M059J (cell line): ENCODE results near the gene PNRC1. TPM values are rescaled to one million over a fixed set of nuclear protein-coding genes. Genes with fewer than 3 reads are reported as not detected.
A peak's percentile ranks its signal among the peaks of the same experiment; 100 is the strongest.
"Not testable (repeated sequence)": the region's sequence is repeated elsewhere in the genome, so short reads cannot be mapped to it uniquely, and the experiment has no call there.

ENCODE experiments used
- DNase-seq: peaks from one replicate; pipeline ENCODE4 v3.0.0-alpha.2; 2012; ENCODE audit warnings: low read depth
- total RNA-seq: library from RNA; depleted of rRNA; stranded (reverse); fragments of >200 nt; shearing (Covaris generic); gene quantifications from 2 replicates; pipeline ENCODE4 v1.2.3, GENCODE V29; 2014; rRNA removed

The PNRC1 gene
- 20.3 and 31.1 TPM in 2 replicates for total RNA-seq

- DNase-seq = peak; percentile 96
These were observed at the start of gene PNRC1 for GRCh38 chr6:89080281-89081128. Gene PNRC1, plus strand, starts transcription at chr6:89080751. Its CDS starts 144 bp downstream, at chr6:89080895.

GRCh38 chr6:89032599-89032998 lies 48.0 kb upstream of the PNRC1 start:
- no peak for DNase-seq

- no peak for DNase-seq
These were observed 47.1 kb upstream of the PNRC1 start for GRCh38 chr6:89033461-89033860.

GRCh38 chr6:89034116-89034515 lies 46.4 kb upstream of the PNRC1 start:
- not testable (repeated sequence) for DNase-seq

DNA sequence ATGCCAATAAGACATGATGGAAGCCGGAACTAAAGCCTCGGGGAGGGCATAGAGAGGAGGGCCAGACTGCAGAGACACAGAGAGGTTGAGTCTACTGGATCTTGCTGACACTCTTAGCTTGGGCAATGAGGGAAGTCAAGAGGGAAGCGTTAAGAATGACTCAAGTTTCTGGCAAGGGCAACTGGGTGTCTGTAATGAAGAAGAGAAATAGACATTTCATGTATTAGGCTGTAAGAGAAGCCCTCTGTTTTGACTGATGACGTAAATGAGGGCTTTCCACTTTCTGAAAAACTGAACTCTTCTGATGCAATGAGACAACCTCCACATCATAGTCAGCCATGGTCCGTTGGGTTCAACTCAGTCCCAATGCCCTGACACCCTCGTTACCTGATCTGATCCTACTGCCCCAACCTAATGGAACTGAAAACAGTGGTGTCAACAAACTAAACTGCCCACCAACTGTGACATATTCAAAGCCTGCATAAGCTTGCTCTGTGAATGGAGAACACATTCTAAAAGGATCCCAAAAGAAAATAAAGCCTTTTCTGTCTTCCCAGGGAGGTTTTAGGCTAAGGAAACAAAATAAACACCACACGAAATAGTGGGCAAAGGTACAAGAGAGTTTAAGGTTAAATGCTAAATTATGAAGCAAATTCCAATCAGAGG lies 45.8 kb upstream of the PNRC1 start:
- peak; percentile 49 for DNase-seq

DNA sequence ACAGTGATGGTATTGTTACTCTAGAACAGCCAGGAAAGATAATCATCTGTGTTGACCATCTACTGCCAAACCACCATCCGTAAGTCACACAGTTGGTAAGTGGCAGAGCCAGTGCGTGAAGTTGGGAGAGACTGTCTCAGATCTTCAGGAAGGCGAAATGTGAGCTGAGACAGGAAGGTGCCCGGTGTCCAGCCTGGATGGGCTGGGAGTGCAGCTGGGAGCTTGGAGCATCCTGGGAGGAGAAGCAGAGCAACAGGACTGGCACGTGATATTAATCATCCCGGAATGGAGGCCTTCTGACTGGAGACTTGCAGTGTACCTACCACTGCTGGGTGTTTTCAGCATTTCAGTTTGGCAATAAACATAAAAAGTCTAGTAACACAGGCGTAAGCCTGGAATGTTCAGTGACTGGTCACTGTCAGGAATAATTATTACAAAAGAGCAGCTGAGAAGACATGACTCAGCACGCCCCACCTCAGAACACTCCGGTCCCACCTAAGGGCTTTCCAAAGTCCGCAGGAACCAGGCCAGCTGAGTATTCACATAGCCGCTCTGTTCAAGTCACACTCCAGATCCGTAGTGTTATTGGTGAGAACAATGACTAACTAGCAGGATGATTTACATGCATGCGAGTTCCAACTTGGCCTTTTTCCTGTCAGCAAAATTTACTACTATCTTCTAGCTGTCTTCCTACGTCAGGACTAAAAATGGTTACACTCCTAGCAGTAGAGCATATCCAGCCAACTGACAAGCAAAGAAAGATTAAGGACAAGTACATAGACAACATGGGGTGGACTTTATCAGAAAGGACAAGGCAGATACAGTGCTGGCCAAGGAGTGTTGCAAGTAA lies 45.1 kb upstream of the PNRC1 start:
- peak; percentile 85 for DNase-seq

DNA sequence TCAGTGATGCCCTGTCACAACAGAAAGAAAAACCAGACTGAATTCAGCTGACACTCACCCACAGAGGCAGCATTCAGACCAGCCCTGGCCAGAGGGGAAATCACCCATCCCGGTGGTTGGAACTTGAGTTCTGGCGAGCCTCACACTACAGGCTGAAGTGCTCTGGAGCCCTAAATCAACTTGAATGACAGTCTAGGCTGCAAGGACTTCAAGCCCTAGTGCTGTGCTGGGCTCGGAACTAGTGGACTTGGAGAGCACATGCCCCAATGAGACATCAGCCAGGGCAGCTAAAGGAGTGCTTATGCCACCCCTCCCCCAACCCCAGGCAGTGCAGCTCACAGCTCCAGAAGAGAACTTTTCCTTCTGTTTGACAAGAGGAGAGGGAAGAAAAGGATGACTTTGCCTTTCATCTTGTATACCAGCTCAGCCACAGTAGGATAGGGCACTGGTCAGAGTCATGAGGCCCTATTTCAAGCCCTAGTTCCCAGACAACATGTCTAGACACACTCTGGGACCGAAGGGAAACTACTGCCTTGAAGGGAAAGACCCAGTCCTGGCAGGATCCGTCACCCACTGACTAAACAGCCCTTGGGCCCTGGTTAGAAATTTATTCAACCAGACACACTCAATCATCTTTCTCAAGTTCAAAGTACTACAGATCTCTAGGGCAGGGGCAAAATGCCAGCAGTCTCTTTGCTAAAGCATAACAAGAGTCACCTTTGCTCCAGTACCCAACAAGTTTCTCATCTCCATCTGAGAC lies 43.2 kb upstream of the PNRC1 start:
- DNase-seq = no peak

DNA sequence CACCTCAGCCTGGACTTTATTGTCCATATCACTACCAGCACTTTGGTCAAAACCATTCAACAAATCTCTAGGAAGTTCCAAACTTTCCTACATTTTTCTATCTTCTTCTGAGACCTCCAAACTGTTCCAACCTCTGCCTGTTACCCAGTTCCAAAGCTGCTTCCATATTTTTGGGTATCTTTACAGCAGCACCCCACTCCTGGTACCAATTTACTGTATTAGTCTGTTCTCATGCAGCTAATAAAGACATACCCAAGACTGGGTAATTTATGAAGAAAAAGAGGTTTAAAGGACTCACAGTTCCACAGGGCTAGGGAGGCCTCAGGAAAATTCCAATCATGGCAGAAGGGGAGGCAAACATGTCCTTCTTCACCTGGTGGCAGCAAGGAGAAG lies 42.7 kb upstream of the PNRC1 start:
- not testable (repeated sequence) for DNase-seq

DNA sequence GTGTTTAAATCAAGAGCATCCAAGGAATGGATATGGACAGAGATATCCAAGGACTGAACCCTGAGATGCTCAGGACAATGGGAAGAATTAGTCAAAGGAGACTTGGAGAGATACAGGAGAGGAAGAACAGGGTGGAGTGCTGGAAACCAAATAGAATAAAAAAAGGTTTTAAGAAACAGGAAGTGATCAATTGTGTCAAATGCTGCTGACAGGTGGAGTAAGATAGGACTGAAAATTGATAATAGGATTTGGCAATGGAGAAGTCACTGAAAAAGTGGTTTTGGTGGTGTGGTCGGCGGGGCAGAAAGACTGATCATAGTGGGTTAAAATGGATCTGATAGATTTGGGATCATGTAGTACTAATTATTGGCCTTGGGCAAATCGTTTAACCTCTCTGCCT lies 37.9 kb upstream of the PNRC1 start:
- DNase-seq = no peak

DNA sequence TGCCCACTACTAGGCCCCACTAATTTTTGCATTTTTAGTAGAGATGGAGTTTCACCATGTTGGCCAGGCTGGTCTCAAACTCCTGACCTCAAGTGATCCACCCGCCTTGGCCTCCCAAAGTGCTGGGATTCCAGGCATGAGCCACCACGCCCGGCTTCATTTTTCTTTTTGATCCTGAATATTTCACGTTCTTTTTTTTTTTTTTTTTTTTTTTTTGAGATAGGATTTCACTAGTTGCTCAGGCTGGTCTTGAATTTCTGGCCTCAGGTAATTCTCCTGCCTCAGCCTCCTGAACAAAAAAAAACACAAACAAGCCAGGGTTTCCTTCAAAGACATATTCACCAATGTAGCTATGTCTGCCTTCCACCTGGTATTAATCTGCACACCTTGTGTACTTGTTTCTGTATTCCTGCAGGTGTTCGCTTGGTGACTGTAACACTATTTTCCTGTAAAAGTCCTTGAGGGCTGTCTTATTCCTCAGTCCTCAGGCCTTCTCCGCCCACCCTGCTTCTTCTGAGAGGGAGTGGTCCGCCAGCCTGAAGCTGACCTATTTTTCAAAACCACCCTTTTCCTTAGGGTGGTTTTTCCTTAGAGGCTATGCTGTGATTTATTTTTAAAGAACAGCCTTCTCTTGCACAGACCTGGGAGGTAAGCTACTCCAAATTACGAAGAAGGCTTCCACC lies 36.1 kb upstream of the PNRC1 start:
- no peak for DNase-seq

- DNase-seq = no peak
These were observed 35.6 kb upstream of the PNRC1 start for GRCh38 chr6:89045011-89045387.

- peak; percentile 12 for DNase-seq
These were observed 35.0 kb upstream of the PNRC1 start for GRCh38 chr6:89045576-89045975.

DNA sequence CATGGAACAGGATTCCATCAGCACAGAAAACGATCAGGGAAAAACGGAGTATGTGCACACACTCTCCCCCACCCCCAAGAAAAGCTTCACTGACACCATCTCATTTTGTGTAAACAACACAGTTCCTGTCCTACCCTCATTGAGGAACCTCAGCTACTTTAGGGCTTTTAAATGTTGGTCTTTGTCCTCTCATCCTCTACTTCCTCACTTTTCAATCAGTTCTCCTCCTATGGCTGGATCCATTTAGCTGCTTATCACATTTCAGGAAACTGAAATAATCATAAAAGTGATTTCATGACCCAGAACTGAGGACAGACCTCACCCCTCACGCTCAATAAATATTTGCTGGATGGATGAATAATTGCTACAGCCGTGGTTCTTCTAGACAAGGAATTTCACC lies 33.1 kb upstream of the PNRC1 start:
- DNase-seq = no peak

- DNase-seq = peak; percentile 5
These were observed 32.1 kb upstream of the PNRC1 start for GRCh38 chr6:89048288-89048923.

- peak; percentile 31 for DNase-seq
These were observed 31.6 kb upstream of the PNRC1 start for GRCh38 chr6:89048985-89049384.

DNA sequence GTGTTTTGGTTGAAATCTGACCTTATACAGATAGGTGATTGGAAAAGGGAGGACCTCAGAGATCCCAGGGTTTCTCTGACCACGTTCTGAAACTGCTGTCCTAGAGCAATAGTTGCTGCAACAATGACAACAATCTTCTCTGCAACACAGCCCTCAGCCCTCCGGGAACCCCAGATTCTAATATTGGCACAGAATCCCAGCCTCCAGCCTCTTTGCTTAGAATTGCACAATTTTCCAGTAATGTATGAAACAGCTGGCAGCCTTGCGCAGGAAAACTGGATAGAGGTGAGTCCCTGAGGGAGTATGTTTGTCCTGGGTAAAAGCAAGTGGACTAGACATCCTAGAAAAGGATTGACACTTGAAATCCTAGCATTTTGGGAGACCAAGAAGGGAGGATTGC lies 30.4 kb upstream of the PNRC1 start:
- DNase-seq = no peak

DNA sequence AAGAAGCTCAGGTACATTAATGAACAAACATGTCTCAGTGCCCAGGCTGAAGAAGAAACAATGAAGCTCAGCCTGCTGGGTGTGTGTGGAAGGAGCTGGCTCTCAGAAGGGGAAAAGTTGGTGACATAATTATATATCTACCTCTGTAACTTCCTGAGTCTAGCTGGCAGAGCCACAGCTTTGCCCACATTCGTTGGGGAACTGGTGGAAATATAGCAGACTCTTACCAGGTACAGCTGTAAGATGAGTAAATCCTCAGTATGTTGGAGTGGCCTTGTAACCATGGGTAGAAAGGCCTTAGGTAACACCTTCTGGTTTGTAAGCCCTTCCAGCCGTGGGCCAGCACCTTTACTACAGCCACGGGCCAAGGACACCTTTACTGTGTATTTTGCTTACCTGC lies 29.9 kb upstream of the PNRC1 start:
- DNase-seq = no peak

DNA sequence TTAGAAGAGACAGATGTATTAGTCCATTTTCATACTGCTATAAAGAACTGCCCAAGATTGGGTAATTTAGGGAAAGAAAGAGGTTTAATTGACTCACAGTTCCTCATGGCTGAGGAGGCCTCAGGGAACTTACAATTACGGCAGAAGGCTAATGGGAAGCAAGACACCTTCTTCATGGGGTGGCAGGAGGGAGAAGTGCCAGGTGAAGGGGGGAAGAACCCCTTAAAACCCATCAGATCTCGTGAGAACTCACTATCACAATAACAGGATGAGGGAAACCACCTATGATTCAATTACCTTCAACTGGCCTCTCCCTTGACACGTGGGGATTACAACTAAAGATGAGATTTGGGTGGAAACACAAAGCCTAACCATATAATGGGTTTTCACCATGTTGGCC lies 28.9 kb upstream of the PNRC1 start:
- DNase-seq = no peak

DNA sequence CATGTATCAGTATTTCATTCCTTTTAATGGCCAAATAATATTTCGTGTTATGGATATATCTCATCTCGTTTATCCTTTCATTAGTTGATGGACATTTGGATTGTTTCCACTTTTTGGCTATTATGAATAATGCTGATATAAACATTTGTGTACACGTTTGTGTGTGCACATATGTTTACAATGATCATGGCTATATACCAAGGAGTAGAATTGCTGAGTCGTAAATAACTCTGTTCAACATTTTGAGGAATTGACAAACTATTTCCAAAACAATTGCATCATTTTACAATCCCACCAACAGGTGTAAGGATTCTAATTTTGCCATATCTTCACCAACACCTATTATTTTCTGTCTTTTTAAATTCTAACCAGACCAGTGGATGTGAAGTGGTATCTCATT lies 26.3 kb upstream of the PNRC1 start:
- no peak for DNase-seq

DNA sequence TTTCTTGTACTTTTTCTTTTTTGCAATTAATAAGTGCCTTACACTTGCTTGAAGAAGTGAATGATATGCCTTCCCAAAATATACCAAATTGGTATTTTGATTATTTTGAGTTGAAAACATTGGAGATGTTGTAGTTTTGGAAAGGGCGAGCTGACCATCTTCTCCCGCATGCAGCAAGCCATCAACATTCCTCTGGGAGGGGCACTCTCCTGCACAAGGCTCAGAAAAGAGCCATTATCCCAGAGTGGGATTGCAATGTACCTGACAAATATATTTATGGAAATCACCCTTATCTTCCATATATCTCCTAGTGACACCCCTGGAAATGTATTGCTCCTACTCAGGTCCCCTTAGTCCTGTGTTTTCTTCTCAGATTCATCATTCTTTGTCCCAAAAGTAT lies 22.8 kb upstream of the PNRC1 start:
- no peak for DNase-seq

- DNase-seq = no peak
These were observed 21.9 kb upstream of the PNRC1 start for GRCh38 chr6:89058627-89059026.
